GM12878 (cell line): ENCODE results near the gene ZER1. TPM values are rescaled to one million over a fixed set of nuclear protein-coding genes. Genes with fewer than 3 reads are reported as not detected.

Experiments used
- ATAC-seq: fragments of 200-7000 bp; cut with Tn5 transposase; 3 replicates; pipeline ENCODE4 v1.9.1; 2020; ENCODE audit warnings: mild to moderate bottlenecking, moderate library complexity
- BruUV-seq: library from RNA; stranded (reverse); fragments of 400-500 nt; replicated peaks from 2 replicates; lab custom pipeline; 2021; lab: Mats Ljungman, UMichigan
- CTCF ChIA-PET: fragments of 300-600 bp; sonication (Branson Sonifier 250); formaldehyde crosslinking; extraction: SDS; loops from one replicate; lab custom pipeline; 2021; ENCODE audit warnings: inconsistent platforms; lab: Yijun Ruan, JAX
- POLR2A ChIA-PET: fragments of 350-600 bp; formaldehyde crosslinking; extraction: SDS; loops from one replicate; lab custom pipeline; 2021; ENCODE audit warnings: inconsistent platforms; lab: Charles Lee
- RAD21 ChIA-PET: fragments of 300-600 bp; sonication (Branson Sonifier 250); formaldehyde crosslinking; loops from one replicate; lab custom pipeline; 2023; ENCODE audit warnings: antibody characterized with exemption; ENCODE audit not compliant: unreplicated experiment; lab: Charles Lee
- SMC1A ChIA-PET: fragments of 300-600 bp; sonication (Branson Sonifier 250); formaldehyde crosslinking; loops from one replicate; lab custom pipeline; 2023; ENCODE audit not compliant: unreplicated experiment, uncharacterized antibody; lab: Charles Lee
- DNase-seq: peaks from one replicate; pipeline ENCODE4 v3.0.0-alpha.2; 2011; ENCODE audit warnings: low read depth, low spot score
- FAIRE-seq: peaks from 3 replicates; lab custom pipeline; 2011; peaks lifted over from hg19 to GRCh38; lab: Jason Lieb, UNC
- H2AFZ ChIP-seq: 2 replicates; pipeline ENCODE4 v1.6.0; 2011; ENCODE audit warnings: low read depth, low read length, control low read depth; ENCODE audit not compliant: control insufficient read depth
- H3K27ac ChIP-seq: 2 replicates; pipeline ENCODE4 v1.5.1; 2011; ENCODE audit warnings: control low read depth; ENCODE audit not compliant: control insufficient read depth, insufficient read depth
- H3K27me3 ChIP-seq, 2 experiments: replicated peaks in 1 of 2; 2 replicates each; pipeline versions ENCODE4 v1.6.0 to v1.6.1; 2011; ENCODE audit warnings: low read length in 1 of 2; ENCODE audit not compliant: control insufficient read depth in 2 of 2, insufficient read depth in 2 of 2
- H3K36me3 ChIP-seq, 2 experiments: 2 replicates each; pipeline ENCODE4 v1.5.1; 2011; ENCODE audit warnings: low read length in 1 of 2; ENCODE audit not compliant: control insufficient read depth in 2 of 2, insufficient read depth in 2 of 2
- H3K4me1 ChIP-seq: 2 replicates; pipeline ENCODE4 v1.6.1; 2011; ENCODE audit warnings: mild to moderate bottlenecking, low read length, moderate library complexity, mixed read lengths; ENCODE audit not compliant: control insufficient read depth, insufficient read depth
- H3K4me2 ChIP-seq: 2 replicates; pipeline ENCODE4 v1.6.0; 2011; ENCODE audit warnings: control low read depth; ENCODE audit not compliant: control insufficient read depth, insufficient read depth
- H3K4me3 ChIP-seq: fragments of 200-600 bp; sonication (generic); 2 replicates; pipeline ENCODE4 v1.5.1; 2016
- H3K79me2 ChIP-seq: 2 replicates; pipeline ENCODE4 v1.6.0; 2011; ENCODE audit warnings: low read length; ENCODE audit not compliant: control insufficient read depth, insufficient read depth
- H3K9ac ChIP-seq: 2 replicates; pipeline ENCODE4 v1.8.0; 2011; ENCODE audit warnings: low read length, control low read depth, mixed read lengths; ENCODE audit not compliant: control insufficient read depth, insufficient read depth
- H3K9me3 ChIP-seq: replicated peaks from 3 replicates; pipeline ENCODE4 v1.5.1; 2011; ENCODE audit warnings: mild to moderate bottlenecking, low read length; ENCODE audit not compliant: control insufficient read depth, insufficient read depth
- H4K20me1 ChIP-seq: 2 replicates; pipeline ENCODE4 v1.6.0; 2011; ENCODE audit not compliant: control insufficient read depth, insufficient read depth
- EP300 ChIP-seq, 2 experiments: fragments of 150-350 bp in 1 of 2; IDR thresholded peaks; 2 replicates each; pipeline ENCODE4 v1.6.1; 2011 to 2012; ENCODE audit warnings: low read depth in 2 of 2, low read length in 2 of 2, borderline replicate concordance in 1 of 2, improper control_type of control experiment in 1 of 2, inconsistent platforms in 1 of 2; ENCODE audit not compliant: control insufficient read depth in 1 of 2
- ETV6 ChIP-seq, 2 experiments: fragments of 450-650 bp in 1 of 2; IDR thresholded peaks in 1 of 2; conservative IDR thresholded peaks in 1 of 2; 2 replicates each; pipeline ENCODE4 v1.6.1; 2014; ENCODE audit warnings: antibody characterized with exemption in 1 of 2, borderline replicate concordance in 1 of 2, low read depth in 1 of 2, mild to moderate bottlenecking in 1 of 2, moderate library complexity in 1 of 2
- EZH2 ChIP-seq: IDR thresholded peaks from 2 replicates; pipeline ENCODE4 v1.6.1; 2012; ENCODE audit warnings: low read depth, mild to moderate bottlenecking, control low read depth, inconsistent platforms, low read length, borderline replicate concordance; ENCODE audit not compliant: control insufficient read depth
- GATAD2B ChIP-seq: fragments of 450-650 bp; conservative IDR thresholded peaks from 2 replicates; pipeline ENCODE4 v1.6.1; 2017; ENCODE audit warnings: low read depth, mild to moderate bottlenecking, moderate library complexity
- HCFC1 ChIP-seq: fragments of 150-350 bp; IDR thresholded peaks from 2 replicates; pipeline ENCODE4 v1.6.1; 2014; ENCODE audit warnings: low read length
- HDAC2 ChIP-seq: fragments of 200-600 bp; sonication (generic); IDR thresholded peaks from 2 replicates; pipeline ENCODE4 v1.6.1; 2017
- HDGF ChIP-seq: fragments of 450-650 bp; IDR thresholded peaks from 2 replicates; pipeline ENCODE4 v1.6.1; 2016; ENCODE audit warnings: antibody characterized with exemption
- JUNB ChIP-seq: IDR thresholded peaks from 2 replicates; pipeline ENCODE4 v1.6.1; 2016; ENCODE audit warnings: antibody characterized with exemption, mild to moderate bottlenecking
- KLF5 ChIP-seq: fragments of 450-650 bp; IDR thresholded peaks from 2 replicates; pipeline ENCODE4 v1.6.1; 2014; ENCODE audit warnings: mild to moderate bottlenecking; ENCODE audit not compliant: partially characterized antibody
- MEF2A ChIP-seq: IDR thresholded peaks from 2 replicates; pipeline ENCODE4 v1.6.1; 2011; ENCODE audit warnings: low read depth, mild to moderate bottlenecking, low read length, moderate library complexity; ENCODE audit not compliant: insufficient read depth
- MTA2 ChIP-seq: fragments of 450-650 bp; IDR thresholded peaks from 2 replicates; pipeline ENCODE4 v1.6.1; 2016; ENCODE audit warnings: low read depth, mild to moderate bottlenecking, moderate library complexity
- NBN ChIP-seq: fragments of 450-650 bp; IDR thresholded peaks from 2 replicates; pipeline ENCODE4 v1.6.1; 2016
- NFYA ChIP-seq: IDR thresholded peaks from 2 replicates; pipeline ENCODE4 v1.6.1; 2011; ENCODE audit warnings: low read depth, mild to moderate bottlenecking, low read length, improper control_type of control experiment, borderline replicate concordance
- POLR2AphosphoS5 ChIP-seq: IDR thresholded peaks from 2 replicates; pipeline ENCODE4 v1.6.1; 2011; ENCODE audit warnings: mild to moderate bottlenecking, low read length, inconsistent platforms
- SMC3 ChIP-seq: IDR thresholded peaks from 2 replicates; pipeline ENCODE4 v1.6.1; 2011; ENCODE audit warnings: low read length, improper control_type of control experiment, borderline replicate concordance
- USF1 ChIP-seq: IDR thresholded peaks from 2 replicates; pipeline ENCODE4 v1.6.1; 2011; ENCODE audit warnings: borderline replicate concordance, low read depth, mild to moderate bottlenecking, moderate library complexity, mixed read lengths, low read length; ENCODE audit not compliant: insufficient read depth; ENCODE audit errors: extremely low read length
- ZNF24 ChIP-seq: fragments of 450-650 bp; IDR thresholded peaks from 2 replicates; pipeline ENCODE4 v1.6.1; 2017; ENCODE audit warnings: antibody characterized with exemption, mild to moderate bottlenecking
- ZNF274 ChIP-seq: IDR thresholded peaks from one replicate; pipeline ENCODE4 v1.8.0; 2011; ENCODE audit not compliant: insufficient read length, insufficient read depth
- WGBS: methylation state at CpG from one replicate; pipeline ENCODE4 v1.1.6; 2016; ENCODE audit warnings: low lambda C conversion rate; ENCODE audit not compliant: insufficient replicate concordance, insufficient coverage; ENCODE audit errors: missing lambda C conversion rate; 5-methylcytosine and 5-hydroxymethylcytosine counted together
- in situ Hi-C: fragments of 300-500 bp; cut with MboI; formaldehyde crosslinking; loops from 9 replicates; pipeline ENCODE4 v1.14.3; 2018; ENCODE audit warnings: mixed read lengths
- intact Hi-C: fragments of 100-400 bp; cut with micrococcal nuclease; formaldehyde crosslinking; loops from one replicate; pipeline ENCODE4 v1.14.2; 2022; ENCODE audit not compliant: unreplicated experiment
- polyA plus RNA-seq, 11 experiments: library from polyadenylated mRNA; depleted of rRNA in 4 of 11; unstranded in 6 of 11; stranded (reverse) in 5 of 11; fragments of >200 nt; fragmentation: Nextera tagmentation in 4 of 11; fragmentation: Illumina TruSeq in 1 of 11; extraction: Ambion mirVana in 4 of 11; extraction: Trizol in 1 of 11; gene quantifications; 1 replicate in 1 of 11; 2 replicates in 10 of 11; pipeline versions ENCODE4 v1.2.1 to v1.2.3, GENCODE V29; 2011 to 2016; ENCODE audit warnings: inconsistent platforms in 2 of 11, missing spikeins in 2 of 11, low read depth in 1 of 11
- total RNA-seq, 4 experiments: library from RNA; depleted of rRNA in 3 of 4; stranded (reverse); fragments of >200 nt in 3 of 4; fragmentation: Illumina TruSeq in 1 of 4; extraction: Trizol in 1 of 4; gene quantifications; 2 replicates each; pipeline versions ENCODE4 v1.2.1 to v1.2.3, GENCODE V29; 2013 to 2021

ZER1 gene
- total and polyA plus RNA-seq, 10 of the 15 experiments (the other 5 are each of a cell fraction or from before 2014, with no cell fraction given): 0.32 to 16.9 (median 7.9) TPM

GRCh38 chr9:128792978-128793686 lies 21.4 kb upstream of the ZER1 start:
- BruUV-seq: no TSS peak
- no peak for ATAC-seq
- no peak overlapping the region for H3K27ac ChIP-seq
- no peaks in the 10 kb centered on the region for H3K9me3 ChIP-seq
- no peak for FAIRE-seq
- no peak overlapping the region for H2AFZ ChIP-seq
- DNase-seq: no peak
- in situ Hi-C loops: no loop called here
- ChIA-PET RAD21 (no interaction called here), SMC1A (no interaction called here), POLR2A (interaction anchor here (0.6 to 0.7 kb wide), 2 partner anchors 37 to 106 kb away, joined by 3 to 8 read pairs; partner anchors contain the start of gene SPOUT1), CTCF (interaction anchor here (1.1 kb wide), 1 partner anchor 25 kb away, joined by 3 read pairs; the partner anchor contains the start of gene ENDOG)
- H3K27me3 ChIP-seq: no peaks in the 10 kb centered on the region
- peaks cover 3 to 15% of the 10 kb centered on the region in 2 experiments for H3K36me3 ChIP-seq
- WGBS: 86% methylated on average over 8 of the region's 8 CpGs
- no peak overlapping the region for H3K4me2 ChIP-seq
- H4K20me1 ChIP-seq: no peaks in the 10 kb centered on the region
- peaks cover 6% of the 10 kb centered on the region for H3K79me2 ChIP-seq
- intact Hi-C loops: no loop called here
- no peak overlapping the region for H3K9ac ChIP-seq
- TF ChIP-seq KLF5 (no peak), HDAC2 (no peak), EZH2 (no peak), NFYA (no peak), EP300 (IDR thresholded peaks at IDR 0.05; ENCODE audit: borderline replicate concordance in 1 of 2, control insufficient read depth in 1 of 2, low read depth in 2 of 2, low read length in 2 of 2) (no peak), ZNF274 (no peak), HCFC1 (no peak), ZNF24 (no peak), NBN (no peak), JUNB (no peak), SMC3 (no peak), GATAD2B (no peak), MEF2A (no peak), ETV6 (conservative IDR thresholded peaks at IDR 0.05 in 1 of 2, IDR thresholded peaks at IDR 0.05 in 1 of 2; ENCODE audit: borderline replicate concordance in 1 of 2, low read depth in 1 of 2) (no peak), POLR2AphosphoS5 (no peak), HDGF (no peak), MTA2 (no peak), USF1 (no peak)
- TF ChIP-seq, all 136 proteins: peak for 0
- H3K4me1 ChIP-seq: peaks cover 6% of the 10 kb centered on the region
- no peak overlapping the region for H3K4me3 ChIP-seq
